Measurements from ENCODE around the gene STAT3.

DNA sequence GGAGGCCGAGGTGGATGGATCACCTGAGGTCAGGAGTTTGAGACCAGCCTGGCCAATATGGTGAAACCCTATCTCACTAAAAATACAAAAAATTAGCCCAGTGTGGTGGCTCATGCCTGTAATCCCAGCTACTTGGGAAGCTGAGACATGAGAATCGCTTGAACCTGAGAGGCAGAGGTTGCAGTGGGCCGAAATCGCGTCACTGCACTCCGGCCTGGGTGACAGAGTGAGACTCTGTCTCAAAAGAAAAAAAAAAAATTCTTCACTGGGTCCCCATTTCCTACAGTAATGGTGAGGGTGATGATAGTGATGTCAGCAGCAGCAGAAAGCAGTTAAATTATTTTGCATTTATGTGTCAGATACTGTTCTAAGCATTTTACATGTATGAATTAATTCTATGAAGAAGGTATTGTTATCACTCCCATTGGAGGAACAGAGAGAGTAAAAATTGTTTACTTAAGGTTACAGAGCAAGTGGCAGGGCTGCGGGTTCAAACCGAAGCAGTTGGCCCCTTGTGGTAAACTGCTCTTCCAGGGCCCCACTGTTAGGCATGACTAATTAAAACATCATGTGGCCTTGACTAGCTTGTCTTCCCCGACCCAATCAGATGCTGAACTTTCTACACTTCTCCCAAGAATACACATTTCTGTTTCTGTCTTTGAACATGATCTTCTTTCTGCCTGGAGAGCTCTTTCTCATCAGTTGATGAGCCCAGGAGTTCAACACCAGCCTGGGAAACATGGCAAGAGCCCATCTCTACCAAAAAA is 45.8 kb downstream of the STAT3 start:
- TF ChIP-seq, protein P1, sequence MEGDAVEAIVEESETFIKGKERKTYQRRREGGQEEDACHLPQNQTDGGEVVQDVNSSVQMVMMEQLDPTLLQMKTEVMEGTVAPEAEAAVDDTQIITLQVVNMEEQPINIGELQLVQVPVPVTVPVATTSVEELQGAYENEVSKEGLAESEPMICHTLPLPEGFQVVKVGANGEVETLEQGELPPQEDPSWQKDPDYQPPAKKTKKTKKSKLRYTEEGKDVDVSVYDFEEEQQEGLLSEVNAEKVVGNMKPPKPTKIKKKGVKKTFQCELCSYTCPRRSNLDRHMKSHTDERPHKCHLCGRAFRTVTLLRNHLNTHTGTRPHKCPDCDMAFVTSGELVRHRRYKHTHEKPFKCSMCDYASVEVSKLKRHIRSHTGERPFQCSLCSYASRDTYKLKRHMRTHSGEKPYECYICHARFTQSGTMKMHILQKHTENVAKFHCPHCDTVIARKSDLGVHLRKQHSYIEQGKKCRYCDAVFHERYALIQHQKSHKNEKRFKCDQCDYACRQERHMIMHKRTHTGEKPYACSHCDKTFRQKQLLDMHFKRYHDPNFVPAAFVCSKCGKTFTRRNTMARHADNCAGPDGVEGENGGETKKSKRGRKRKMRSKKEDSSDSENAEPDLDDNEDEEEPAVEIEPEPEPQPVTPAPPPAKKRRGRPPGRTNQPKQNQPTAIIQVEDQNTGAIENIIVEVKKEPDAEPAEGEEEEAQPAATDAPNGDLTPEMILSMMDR (conservative IDR thresholded peaks at IDR 0.05; ENCODE audit: low read length) = no peak
- TF ChIP-seq EZH2phosphoT487 (IDR thresholded peaks at IDR 0.05; ENCODE audit: borderline replicate concordance, low read depth, low read length) = no peak
